ENCODE results near the gene PITPNM1. TPM values are rescaled to one million over a fixed set of nuclear protein-coding genes. Genes with fewer than 3 reads are reported as not detected.

The PITPNM1 gene
- polyA plus RNA-seq, 1 donor from 2014 or later = 25.8 TPM

- TF ChIP-seq SMC3 (conservative IDR thresholded peaks at IDR 0.05; ENCODE audit: poor library complexity) (no peak), REST (IDR thresholded peaks at IDR 0.05; ENCODE audit: borderline replicate concordance) (no peak), EZH2 (IDR thresholded peaks at IDR 0.05; ENCODE audit: borderline replicate concordance, insufficient read depth, low read length, poor library complexity, severe bottlenecking) (no peak), EP300 (conservative IDR thresholded peaks at IDR 0.05; ENCODE audit: poor library complexity, severe bottlenecking) (no peak), TAF1 (IDR thresholded peaks at IDR 0.05; ENCODE audit: low read depth) (no peak), POLR2AphosphoS5 (IDR thresholded peaks at IDR 0.05) (no peak)
- Histone ChIP-seq H4K20me1 (ENCODE audit: insufficient read depth) (no peaks in the 10 kb centered on the region), H2AFZ (ENCODE audit: low read depth, low read length) (no peak overlapping the region), H3K79me2 (replicated peaks; ENCODE audit: insufficient read depth, low read length) (peaks cover 15% of the 10 kb centered on the region), H3K36me3 (ENCODE audit: insufficient read depth, low read length) (no peaks in the 10 kb centered on the region), H3K27me3 (ENCODE audit: insufficient read depth, low read depth, low read length) (no peaks in the 10 kb centered on the region), H3K4me3 (ENCODE audit: low read length) (no peak overlapping the region), H3K4me2 (ENCODE audit: low read length) (no peak overlapping the region), H3K9me2 (ENCODE audit: insufficient read depth, low read length) (no peaks in the 10 kb centered on the region), H3K9me3 (ENCODE audit: low read length) (no peaks in the 10 kb centered on the region), H3F3A (ENCODE audit: insufficient read depth, low read length, poor library complexity, severe bottlenecking) (no peaks in the 10 kb centered on the region), H3K9ac (ENCODE audit: low read length) (no peak overlapping the region), H3K27ac (ENCODE audit: low read length) (no peak overlapping the region)
Measured at GRCh38 chr11:67500831-67501715, 4.1 kb downstream of the PITPNM1 start.

GRCh38 chr11:67500484-67500821 lies 4.7 kb downstream of the PITPNM1 start:
- H3K9ac ChIP-seq (ENCODE audit: low read length) = no peak overlapping the region
- no peaks in the 10 kb centered on the region for H4K20me1 ChIP-seq (ENCODE audit: insufficient read depth)
- H3K9me3 ChIP-seq (ENCODE audit: low read length) = no peaks in the 10 kb centered on the region
- peaks cover 15% of the 10 kb centered on the region for H3K79me2 ChIP-seq (replicated peaks; ENCODE audit: insufficient read depth, low read length)
- H3K9me2 ChIP-seq (ENCODE audit: insufficient read depth, low read length) = no peaks in the 10 kb centered on the region
- H3F3A ChIP-seq (ENCODE audit: insufficient read depth, low read length, poor library complexity, severe bottlenecking) = no peaks in the 10 kb centered on the region
- no peak overlapping the region for H3K27ac ChIP-seq (ENCODE audit: low read length)
- no peaks in the 10 kb centered on the region for H3K36me3 ChIP-seq (ENCODE audit: insufficient read depth, low read length)
- H3K27me3 ChIP-seq (ENCODE audit: insufficient read depth, low read depth, low read length) = no peaks in the 10 kb centered on the region
- H3K4me3 ChIP-seq (ENCODE audit: low read length) = no peak overlapping the region
- TF ChIP-seq MXI1 (conservative IDR thresholded peaks at IDR 0.05; ENCODE audit: poor library complexity, severe bottlenecking) = no peak
- TF ChIP-seq REST (IDR thresholded peaks at IDR 0.05; ENCODE audit: borderline replicate concordance) = no peak
- no peak for TF ChIP-seq POLR2AphosphoS5 (IDR thresholded peaks at IDR 0.05)
- TF ChIP-seq TAF1 (IDR thresholded peaks at IDR 0.05; ENCODE audit: low read depth) = no peak
- TF ChIP-seq RAD21 (conservative IDR thresholded peaks at IDR 0.05) = no peak
- no peak for TF ChIP-seq SMC3 (conservative IDR thresholded peaks at IDR 0.05; ENCODE audit: poor library complexity)
- TF ChIP-seq CTCF (IDR thresholded peaks at IDR 0.05; ENCODE audit: poor library complexity, severe bottlenecking) = no peak
- TF ChIP-seq EZH2 (IDR thresholded peaks at IDR 0.05; ENCODE audit: borderline replicate concordance, insufficient read depth, low read length, poor library complexity, severe bottlenecking) = no peak
- no peak for TF ChIP-seq EP300 (conservative IDR thresholded peaks at IDR 0.05; ENCODE audit: poor library complexity, severe bottlenecking)
- H2AFZ ChIP-seq (ENCODE audit: low read depth, low read length) = no peak overlapping the region
- H3K4me2 ChIP-seq (ENCODE audit: low read length) = no peak overlapping the region
